Inferior parietal cortex (tissue), 1 donor: ENCODE measurements around the gene TUBD1.
A peak's percentile ranks its signal among the peaks of the same experiment; 100 is the strongest.
"Not testable (repeated sequence)": the region's sequence is repeated elsewhere in the genome, so short reads cannot be mapped to it uniquely, and the experiment has no call there.

Source experiments
- DNase-seq: peaks from one replicate; pipeline ENCODE4 v3.0.0-alpha.2; 2016; ENCODE audit errors: extremely low spot score

TUBD1 gene, protein sequence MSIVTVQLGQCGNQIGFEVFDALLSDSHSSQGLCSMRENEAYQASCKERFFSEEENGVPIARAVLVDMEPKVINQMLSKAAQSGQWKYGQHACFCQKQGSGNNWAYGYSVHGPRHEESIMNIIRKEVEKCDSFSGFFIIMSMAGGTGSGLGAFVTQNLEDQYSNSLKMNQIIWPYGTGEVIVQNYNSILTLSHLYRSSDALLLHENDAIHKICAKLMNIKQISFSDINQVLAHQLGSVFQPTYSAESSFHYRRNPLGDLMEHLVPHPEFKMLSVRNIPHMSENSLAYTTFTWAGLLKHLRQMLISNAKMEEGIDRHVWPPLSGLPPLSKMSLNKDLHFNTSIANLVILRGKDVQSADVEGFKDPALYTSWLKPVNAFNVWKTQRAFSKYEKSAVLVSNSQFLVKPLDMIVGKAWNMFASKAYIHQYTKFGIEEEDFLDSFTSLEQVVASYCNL

DNA sequence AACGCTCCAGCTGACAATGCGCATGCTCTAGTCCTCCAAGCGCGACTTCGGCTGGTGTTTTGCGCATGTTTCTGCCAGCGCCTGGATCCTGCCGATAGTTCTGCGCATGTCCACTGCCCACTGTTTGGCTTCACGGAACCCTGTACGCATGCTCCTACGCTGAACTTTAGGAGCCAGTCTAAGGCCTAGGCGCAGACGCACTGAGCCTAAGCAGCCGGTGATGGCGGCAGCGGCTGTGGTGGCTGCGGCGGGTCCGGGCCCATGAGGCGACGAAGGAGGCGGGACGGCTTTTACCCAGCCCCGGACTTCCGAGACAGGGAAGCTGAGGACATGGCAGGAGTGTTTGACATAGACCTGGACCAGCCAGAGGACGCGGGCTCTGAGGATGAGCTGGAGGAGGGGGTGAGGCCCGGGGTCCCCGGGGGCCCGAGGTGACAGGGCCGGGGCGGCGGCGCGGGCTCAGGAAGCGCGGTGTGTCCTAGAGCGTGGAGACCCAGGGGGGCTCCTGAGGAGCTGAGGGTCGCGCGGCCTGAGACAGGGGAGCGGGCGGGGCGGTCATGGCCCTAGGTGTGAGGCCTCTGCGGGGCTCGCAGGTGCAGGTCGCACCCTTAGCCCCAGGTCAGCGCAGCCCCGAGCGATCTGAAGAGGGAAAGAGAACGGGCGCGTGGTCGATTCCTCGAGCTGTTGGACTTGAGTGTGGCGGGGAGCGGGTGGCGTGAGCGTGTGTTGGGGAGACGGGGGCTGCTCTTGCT is at the start of gene TUBD1, which contains the start of gene RPS6KB1:
TUBD1 (minus strand) TSS at position 20 of the 752 bp plus-strand sequence. CDS start 1,941 bp downstream, outside the sequence.
RPS6KB1 (plus strand) TSS at position 198 of the 752 bp plus-strand sequence; CDS start at position 262, 64 bp downstream.
- peak; percentile 100 for DNase-seq

DNA sequence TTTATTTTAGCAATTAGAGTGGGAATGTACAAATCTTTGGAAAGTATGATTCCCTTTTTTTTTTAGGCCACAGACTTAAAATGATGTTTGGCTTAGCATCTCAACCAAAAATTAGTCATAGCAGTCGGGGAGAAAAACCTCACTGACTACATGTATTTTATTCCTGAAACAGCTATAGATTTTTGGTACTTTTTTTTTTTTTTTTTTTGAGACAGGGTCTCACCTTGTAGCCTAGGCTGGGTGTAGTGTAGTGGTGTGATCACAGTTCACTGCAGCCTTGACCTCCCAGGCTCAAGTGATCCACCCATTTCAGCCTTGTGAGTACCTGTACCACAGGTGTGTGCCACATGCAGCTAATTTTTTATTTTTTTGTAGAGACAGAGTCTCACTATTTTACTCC is 48.4 kb upstream of the TUBD1 start:
- DNase-seq, result no peak

DNA sequence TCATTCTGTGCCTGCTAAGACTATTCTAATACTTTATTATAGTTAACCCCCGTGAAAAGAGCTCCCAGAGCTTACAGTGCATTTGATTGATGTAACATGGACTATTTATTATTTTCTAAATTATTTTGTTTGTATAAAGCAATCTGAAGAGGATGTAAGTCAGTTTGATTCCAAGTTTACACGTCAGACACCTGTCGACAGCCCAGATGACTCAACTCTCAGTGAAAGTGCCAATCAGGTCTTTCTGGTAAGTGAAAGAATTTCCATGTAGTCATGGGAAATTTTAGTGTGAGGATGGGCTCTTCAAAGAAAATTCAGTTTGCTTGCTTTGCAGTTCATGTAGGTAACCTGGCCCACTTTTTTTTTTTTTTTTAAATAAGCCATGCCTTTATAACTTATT is 48.0 kb upstream of the TUBD1 start:
- not testable (repeated sequence) for DNase-seq

DNA sequence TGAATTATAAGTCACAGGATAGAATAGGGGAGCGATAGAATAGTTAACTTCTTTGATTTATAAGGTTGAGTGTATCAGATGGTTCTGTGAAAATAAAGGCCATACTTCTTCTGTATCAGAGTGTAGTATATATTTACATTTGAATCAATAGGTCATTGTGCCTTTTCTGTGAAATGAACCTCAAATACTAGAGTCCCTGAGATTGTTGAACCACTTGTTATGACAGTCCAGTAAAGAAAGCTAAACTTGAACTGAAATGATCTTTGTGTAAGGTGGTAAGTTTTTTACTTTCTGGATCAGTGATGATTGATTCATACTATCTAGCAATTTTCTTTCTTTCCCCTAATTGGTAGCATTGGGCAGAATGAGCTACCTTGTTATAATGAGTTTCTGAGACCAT is 40.6 kb upstream of the TUBD1 start:
- not testable (repeated sequence) for DNase-seq

DNA sequence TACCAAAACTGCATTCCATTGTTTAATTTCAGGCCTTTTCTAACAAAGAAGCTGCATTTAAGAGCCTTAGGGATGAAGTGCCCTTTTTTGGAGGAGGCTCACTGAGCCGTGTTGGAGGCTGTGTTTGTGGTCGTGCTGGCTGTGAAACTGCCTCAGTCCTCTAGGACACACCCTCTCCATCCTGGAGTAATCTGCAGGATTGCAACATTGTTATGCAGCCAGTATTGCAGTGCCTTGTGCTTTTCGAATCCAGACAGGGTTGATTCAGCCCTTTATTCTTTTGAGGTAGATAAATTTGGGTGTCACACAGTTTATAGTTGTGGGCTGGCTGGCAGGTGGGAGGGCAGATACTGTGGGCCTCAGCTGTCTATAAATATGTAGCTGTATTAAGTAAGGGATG is 38.0 kb upstream of the TUBD1 start:
- DNase-seq, result not testable (repeated sequence)

DNA sequence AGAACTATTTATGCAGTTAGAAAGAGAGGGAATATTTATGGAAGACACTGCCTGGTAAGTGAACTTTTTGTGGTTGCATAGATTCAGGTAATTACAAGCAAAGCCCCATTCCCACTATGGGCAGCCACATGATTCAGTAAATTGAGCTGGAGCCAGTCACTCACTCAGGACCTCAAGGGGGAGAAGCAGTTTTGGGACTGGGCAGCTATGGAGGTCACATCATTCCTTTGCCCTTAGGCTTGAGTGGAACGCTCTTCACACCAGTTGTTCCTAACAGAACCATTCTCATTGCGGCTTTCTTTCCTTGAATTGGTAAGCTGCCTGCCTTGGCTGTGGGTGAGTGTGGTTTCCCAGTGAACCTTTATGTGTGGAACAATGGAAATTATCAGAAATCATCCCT is 37.4 kb upstream of the TUBD1 start:
- not testable (repeated sequence) for DNase-seq

DNA sequence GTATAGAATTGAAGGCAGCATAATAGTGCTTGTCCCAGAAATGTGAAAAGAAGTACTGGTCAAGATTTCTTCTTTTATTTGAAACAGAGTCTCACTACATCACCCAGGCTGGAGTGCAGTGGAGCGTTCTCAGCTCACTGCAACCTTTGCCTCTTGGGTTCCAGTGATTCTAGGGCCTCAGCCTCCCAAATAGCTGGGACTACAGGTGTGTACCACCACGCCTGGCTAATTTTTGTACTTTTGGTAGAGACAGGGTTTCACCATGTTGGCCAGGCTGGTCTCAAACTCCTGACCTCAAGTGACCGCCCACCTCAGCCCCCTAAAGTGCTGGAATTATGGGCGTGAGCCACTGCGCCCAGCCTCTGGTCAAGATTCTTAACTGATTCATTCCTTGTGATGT is 27.9 kb upstream of the TUBD1 start:
- DNase-seq, result not testable (repeated sequence)

DNA sequence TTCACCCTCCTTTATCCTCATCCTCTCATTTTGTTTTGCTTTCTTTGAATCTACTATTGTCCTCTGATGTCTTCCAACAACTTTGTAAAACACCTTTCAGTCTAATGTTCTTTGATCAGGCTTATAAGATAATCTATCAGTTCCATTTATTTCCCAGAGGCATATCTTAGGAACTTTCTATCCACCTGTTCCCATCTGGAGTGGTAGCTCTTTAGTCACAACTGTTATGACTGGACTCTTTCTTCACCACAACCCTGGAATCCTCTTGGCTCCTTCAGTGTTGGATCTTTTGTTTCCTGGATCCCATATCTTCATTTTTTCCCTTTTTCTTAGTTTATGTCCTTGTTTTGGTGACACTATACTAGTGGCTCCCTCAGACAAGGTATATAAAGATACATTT is 23.7 kb upstream of the TUBD1 start:
- DNase-seq, result no peak

DNA sequence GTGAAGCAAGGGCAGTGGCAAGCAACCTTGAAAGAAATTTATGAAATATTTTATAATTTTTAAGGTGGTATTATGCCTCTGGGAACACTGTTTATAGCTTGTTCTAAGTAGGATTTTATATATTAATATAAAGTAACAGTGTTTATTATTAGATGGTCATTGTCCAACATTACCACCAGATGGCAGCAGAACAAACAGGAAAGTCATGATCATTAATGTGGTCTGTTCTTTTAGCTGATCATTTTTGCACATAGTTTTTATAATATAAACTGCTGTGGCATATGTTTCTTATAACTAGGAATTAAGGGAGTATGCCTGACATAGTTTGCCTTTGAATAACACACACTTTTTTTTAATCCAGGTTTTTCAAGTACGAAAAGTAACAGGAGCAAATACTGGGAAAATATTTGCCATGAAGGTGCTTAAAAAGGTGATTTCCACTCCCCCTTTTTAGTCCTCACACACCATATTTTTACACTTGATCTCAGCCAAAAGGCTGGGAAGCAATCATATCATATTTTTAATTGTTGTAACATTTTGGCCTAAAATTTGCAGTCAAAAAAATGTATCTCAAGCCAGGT is 21.6 kb upstream of the TUBD1 start:
- peak; percentile 59 for DNase-seq

DNA sequence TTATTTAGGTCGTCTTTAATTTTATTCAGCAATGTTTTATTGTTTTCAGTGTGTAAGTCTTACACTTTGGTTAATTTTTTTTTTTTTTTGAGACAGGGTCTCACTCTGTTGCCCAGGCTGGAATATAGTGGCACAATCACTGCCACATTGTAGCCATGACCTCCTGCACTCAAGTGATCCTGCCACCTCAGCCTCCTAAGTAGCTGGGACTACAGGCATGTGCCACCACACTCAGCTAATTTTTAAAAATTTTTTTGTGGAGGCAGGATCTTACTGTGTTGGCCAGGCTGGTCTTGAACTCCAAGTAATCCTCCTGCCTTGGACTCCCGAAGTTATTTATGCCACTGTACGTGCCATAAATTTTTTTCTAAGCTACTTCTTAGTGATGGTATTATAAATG is 14.7 kb upstream of the TUBD1 start:
- DNase-seq, result no peak

DNA sequence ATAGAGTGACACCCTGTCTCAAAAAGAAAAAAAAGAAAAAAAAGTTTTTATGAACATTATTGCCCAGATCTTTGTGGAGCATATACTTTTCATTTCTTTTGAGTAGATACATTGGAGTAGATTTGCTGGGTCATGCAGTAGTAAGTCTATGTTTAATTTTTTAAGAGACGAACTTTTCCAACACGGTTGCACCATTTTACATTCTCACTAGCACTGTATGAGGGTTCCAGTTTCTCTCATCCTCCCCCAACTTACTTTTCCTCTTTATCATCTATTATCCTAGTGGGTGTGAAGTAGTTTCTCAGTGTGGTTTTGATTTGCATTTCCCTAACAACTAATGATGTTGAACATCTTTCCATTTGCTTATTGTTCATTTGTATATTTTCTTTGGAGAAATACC is 10.7 kb upstream of the TUBD1 start:
- DNase-seq, result no peak

DNA sequence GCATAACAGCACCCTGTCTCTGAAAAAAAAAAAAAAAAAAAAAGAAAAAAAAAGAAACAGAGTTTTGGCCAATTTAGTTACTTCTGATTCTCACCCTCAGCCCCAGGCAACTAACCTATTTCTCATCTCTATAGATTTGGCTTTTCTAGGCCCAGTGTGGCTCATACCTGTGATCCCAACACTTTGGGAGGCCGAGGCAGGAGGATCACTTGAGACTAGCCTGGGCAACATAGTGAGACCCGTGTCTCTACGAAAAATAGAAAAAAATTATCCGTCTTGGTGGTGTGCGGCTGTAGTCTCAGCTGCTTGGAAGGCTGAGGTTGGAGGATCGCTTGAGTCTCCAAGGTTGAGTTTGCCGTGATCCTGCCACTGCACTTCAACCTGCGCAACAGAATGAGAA is 8.9 kb upstream of the TUBD1 start:
- DNase-seq, result no peak

DNA sequence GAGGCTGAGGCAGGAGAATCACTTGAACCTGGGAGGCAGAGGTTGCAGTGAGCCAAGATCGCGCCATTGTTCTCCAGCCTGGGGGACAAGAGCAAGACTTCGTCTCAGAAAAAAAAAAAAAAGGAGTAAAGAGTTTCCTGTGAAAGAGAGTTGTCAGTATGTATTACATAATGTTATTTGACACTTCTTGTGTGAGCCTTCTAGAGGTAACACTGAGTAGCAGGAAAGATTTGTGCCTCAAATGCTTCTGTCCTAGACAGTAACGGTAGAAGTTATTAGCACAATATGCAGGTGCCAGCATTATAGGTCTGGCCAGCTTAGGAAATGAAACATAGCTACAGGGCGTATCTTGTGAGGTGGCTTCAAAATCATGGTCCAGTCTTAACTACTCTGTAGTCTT is 6.4 kb upstream of the TUBD1 start:
- DNase-seq, result no peak

DNA sequence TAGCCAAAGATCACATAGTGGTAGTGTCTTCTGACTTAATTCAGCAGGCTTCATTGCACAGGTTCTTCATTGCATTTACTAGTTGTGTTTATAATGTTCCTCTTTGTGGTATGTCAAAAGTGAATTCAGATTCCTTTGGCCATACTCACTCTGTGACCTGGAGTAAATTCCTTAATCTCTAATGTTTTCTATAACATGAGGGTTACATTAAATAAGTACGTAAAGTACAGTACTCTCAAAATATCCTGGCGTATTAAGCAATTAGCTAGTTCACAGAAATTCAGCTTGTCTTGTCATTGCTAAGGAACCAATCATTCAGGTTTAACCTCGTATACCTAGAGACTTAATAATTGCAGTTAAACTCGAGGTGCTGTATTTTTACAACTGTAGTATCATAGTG is 4.3 kb upstream of the TUBD1 start:
- no peak for DNase-seq

DNA sequence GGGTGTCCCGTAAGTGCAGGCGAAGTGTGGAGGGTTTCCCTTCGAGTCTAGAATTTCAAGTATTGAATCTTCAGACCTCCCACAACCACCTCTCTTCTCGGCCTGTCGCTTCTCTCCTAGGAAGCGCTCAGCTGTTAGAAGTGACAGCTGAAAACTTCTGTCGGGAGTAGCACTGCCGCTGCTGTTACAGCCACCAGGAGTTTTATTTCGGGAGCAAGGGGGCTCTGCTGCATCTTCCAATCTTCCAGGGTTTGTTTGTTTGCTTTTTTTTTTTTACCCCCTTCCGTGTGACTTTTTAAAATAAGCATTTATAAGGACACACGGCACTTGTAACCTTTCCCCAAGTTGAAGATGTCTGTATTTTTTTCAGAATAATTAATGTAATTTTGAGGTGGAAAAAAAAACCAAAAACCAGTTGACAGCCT is 945 bp upstream of the TUBD1 start:
- no peak for DNase-seq

DNA sequence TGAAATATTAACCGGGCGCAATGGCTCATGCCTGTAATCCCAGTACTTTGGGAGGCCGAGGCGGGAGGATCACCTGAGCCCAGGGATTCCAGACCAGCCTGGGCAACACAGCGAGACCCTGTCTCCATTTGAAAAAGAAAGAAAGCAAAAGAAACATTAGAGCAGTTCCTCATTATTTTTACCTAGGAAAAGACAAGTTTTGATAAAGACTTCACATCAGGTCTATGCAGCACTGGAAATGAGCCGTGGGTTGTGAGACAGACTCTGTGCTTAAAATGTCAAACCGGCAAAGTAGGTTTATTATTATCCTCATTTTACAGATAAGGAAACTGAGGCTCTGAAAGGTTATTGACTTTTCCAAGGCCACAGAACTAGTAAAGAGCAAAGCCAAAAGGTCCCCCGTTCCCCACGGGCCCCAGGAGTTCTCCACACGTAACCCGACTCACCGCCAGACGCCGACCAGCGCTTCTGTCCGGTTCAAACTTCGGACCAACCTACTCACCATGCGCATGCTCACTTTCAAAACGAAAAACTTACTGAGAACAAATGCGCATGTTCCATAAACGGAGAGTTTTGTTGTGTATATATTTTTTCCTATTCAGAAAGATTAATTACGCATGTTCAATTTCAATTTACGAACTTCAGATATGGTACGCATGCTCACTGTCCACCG is 356 bp downstream of the TUBD1 start:
- no peak for DNase-seq

DNA sequence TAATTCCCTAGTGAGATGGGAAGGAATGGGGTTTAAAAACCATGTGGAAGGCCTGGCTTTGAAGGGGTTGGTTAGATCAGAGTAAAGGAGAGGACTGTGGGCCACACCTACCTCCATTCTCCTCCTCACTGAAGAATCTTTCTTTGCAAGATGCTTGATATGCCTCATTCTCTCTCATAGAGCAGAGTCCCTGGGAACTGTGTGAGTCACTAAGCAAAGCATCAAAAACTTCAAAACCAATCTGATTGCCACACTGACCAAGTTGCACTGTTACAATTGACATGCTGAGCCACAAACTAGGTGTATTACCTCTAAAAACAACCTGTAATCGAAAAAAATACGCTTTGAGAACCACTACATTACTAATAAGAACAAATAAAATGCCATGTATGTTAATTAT is 2.0 kb downstream of the TUBD1 start:
- no peak for DNase-seq

DNA sequence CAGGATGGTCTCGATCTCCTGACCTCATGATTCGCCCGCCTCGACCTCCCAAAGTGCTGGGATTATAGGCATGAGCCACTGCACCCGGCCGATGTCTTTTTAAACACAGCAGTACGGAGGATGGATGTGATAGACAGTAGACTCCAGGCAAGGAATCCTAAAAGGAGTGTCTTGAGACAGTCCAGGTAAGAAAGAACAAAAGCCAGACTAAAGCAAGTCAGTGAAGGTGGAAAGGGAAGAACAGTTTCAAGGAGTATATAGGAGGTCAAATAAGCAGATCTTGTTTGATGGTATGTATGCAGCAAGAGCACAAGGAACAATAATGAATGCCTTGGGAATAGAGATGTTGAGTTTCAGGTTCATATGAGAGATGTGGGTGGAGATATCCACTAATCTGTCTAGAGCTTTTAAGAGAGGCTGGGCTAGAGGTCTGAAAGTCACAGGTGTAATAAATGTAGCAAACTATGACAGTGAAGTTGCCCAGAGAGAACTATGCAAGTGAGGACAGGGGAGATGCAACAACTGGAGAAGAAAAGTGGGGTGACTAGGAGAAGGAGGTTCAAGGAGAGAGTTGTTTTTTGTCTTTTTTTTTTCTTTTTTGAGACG is 4.5 kb downstream of the TUBD1 start:
- DNase-seq, result no peak

DNA sequence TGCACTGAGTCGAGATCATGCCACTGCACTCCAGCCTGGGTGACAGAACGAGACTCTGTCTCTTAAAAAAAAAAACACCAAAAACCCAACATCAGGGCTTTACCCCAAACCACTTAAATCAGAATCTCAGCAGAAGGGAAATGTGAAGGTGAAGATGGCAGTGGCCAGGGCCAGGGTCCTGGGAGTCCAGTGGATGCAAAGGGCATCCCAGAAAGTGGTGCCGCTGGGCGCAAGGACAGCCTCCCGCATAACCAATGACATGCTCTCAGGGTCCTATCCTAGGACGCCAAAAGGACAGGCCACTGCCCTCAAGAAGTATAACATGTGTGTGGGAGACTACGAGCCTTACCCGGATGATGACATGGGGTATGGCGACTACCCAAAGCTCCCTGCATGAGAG is 7.9 kb downstream of the TUBD1 start:
- DNase-seq, result no peak

DNA sequence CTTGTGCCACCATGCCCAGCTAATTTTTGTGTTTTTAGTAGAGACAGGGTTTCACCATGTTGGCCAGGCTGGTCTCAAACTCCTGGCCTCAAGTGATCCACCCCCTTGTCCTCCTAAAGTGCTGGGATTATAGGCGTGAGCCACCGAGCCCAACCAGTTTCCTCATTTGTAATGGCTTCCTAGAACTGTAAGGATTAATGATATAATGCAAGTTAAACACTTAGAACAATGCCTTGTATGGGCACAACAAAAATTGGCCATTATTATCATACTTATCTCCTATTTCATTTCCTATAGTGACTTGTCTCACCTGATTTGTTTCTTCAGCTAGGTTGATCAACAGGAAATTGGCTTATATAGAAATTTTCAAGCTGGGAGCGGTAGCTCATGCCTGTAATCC is 14.1 kb downstream of the TUBD1 start:
- no peak for DNase-seq

DNA sequence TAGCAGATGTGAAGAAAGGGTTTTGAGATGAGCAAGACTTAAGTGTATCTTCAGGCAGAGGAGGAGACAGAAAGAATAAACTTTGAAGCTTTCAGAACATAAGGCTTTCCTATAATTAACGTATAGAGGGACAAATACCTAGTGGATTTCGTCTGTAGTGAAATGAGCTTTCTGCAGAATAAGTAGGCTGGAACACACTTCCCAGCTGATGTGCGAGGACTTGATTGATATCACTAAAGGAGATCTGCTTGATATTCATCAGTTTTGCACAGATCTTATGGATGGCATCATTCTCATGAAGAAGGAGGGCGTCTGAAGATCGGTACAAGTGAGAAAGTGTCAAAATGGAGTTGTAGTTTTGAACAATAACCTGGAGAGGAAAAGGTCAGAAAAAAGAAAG is 14.8 kb downstream of the TUBD1 start:
- no peak for DNase-seq

DNA sequence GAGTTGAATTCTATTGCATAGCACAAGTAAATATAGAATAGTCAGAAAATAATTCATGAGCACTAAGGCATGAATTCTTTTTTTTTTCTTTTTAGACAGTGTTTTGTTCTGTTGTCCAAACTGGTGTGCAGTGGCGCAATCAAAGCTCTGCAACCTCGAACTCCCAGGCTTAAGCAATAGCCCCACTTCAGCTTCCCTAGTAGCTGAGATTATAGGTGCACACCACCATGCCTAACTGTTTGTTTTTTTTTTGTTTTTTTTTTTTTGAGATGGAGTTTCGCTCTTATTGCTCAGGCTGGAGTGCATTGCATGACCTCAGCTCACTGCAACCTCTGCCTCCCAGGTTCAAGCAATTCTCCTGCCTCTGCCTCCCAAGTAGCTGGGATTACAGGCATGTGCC is 16.6 kb downstream of the TUBD1 start:
- no peak for DNase-seq
